Measurements from ENCODE around the gene EEF1B2. TPM values are rescaled to one million over a fixed set of nuclear protein-coding genes. Genes with fewer than 3 reads are reported as not detected.

The EEF1B2 gene
- total and polyA plus RNA-seq, 12 donors: 298 to 838 (median 419) TPM

DNA sequence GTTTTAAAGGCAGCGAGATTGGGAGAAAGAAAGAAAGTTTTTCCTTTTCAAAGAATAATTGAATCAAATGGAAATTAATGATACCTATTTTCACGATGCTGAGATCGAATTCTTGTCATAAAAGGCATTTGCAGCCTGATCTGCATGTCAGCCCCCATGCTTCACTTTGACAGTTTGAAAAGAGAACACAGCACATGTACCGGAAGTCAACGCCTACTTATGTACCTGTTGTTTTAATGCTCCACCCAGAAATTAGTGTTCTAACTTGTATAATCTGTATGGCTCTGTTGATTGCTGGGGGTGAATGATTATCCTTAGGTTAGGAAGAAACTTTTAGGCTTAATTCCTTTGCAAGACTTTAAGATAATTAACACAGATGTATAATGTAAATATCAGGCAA, 31.0 kb downstream of the EEF1B2 start:
- DNase-seq: no peak
- intact Hi-C loops (cut with DNase I): no loop called here
- no peak for TF ChIP-seq POLR2A (IDR thresholded peaks at IDR 0.05)
- TF ChIP-seq, protein P1, sequence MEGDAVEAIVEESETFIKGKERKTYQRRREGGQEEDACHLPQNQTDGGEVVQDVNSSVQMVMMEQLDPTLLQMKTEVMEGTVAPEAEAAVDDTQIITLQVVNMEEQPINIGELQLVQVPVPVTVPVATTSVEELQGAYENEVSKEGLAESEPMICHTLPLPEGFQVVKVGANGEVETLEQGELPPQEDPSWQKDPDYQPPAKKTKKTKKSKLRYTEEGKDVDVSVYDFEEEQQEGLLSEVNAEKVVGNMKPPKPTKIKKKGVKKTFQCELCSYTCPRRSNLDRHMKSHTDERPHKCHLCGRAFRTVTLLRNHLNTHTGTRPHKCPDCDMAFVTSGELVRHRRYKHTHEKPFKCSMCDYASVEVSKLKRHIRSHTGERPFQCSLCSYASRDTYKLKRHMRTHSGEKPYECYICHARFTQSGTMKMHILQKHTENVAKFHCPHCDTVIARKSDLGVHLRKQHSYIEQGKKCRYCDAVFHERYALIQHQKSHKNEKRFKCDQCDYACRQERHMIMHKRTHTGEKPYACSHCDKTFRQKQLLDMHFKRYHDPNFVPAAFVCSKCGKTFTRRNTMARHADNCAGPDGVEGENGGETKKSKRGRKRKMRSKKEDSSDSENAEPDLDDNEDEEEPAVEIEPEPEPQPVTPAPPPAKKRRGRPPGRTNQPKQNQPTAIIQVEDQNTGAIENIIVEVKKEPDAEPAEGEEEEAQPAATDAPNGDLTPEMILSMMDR (IDR thresholded peaks at IDR 0.05): no peak
- Histone ChIP-seq H3K27me3 (no peaks in the 10 kb centered on the region), H3K36me3 (replicated peaks in 1 of 2) (no peaks in the 10 kb centered on the region), H3K9me3 (replicated peaks in 1 of 3) (no peaks in the 10 kb centered on the region), H3K27ac (no peak overlapping the region), H3K4me1 (replicated peaks in 1 of 2) (no peaks in the 10 kb centered on the region), H3K4me3 (no peak overlapping the region)
- 83 to 94% (median 94%) methylated on average over 5 of the region's 5 CpGs for WGBS, 4 donors

DNA sequence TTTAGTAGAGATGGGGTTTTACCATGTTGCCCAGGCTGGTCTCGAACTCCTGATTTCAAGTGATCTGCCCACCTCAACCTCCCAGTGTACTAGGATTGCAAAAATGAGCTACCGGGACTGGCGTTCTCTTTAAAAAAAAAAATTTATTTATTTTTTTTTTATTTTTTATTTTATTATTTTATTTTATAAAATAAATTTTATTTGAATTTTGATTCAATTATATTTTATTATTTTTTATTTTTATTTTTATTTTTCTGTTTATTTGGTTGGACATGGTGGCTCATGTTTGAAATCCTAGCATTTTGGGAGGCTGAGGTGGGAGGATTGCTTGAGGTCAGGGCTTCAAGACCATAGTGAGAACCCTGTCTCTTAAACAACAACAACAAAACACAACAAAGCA, 32.5 kb downstream of the EEF1B2 start:
- no peak for TF ChIP-seq POLR2A (IDR thresholded peaks at IDR 0.05)
- TF ChIP-seq, protein P1 (IDR thresholded peaks at IDR 0.05): no peak
- H3K4me1 ChIP-seq (replicated peaks in 1 of 2): no peaks in the 10 kb centered on the region
- no peaks in the 10 kb centered on the region for H3K9me3 ChIP-seq (replicated peaks in 1 of 3)
- H3K27me3 ChIP-seq: no peaks in the 10 kb centered on the region
- no peak overlapping the region for H3K27ac ChIP-seq
- H3K4me3 ChIP-seq: no peak overlapping the region
- no peak for DNase-seq
- intact Hi-C loops (cut with DNase I): no loop called here
- no peaks in the 10 kb centered on the region for H3K36me3 ChIP-seq (replicated peaks in 1 of 2)
- 85 to 93% (median 91%) methylated on average over 3 of the region's 3 CpGs for WGBS, 4 donors

DNA sequence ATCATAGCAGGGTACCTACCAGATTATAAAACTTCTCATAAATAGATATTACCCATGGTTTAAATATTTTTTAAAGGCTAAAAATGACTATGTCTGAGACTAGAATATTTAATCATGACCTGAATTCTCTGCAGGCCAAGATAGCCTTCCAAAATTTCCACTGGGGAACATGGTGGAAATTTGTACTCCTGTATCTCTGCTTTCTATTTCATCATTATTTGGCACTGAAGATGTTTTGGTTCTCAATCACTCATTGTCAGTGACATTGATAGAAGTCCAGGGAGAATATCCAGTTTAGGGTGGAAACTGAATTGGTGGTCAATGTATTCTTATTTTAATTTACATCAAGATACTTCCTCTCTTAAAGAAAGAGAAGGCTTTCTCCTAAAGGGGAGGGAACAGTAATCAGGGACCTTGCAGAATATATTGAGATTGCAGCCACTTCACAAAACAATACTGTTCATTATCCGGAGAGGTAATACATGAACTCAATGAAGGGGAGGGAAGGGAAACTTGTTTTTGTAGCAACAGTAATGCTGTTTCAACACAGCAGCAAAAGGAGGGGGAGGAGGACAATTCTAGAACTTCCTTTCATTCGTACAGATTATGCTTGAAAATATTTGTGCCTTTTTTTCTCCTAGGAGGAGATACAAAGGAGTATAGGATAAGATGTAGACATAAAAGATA, 34.1 kb downstream of the EEF1B2 start:
- H3K4me3 ChIP-seq: no peak overlapping the region
- H3K9me3 ChIP-seq (replicated peaks in 1 of 3): no peaks in the 10 kb centered on the region
- H3K27ac ChIP-seq: no peak overlapping the region
- intact Hi-C loops (cut with DNase I): no loop called here
- no peaks in the 10 kb centered on the region for H3K36me3 ChIP-seq (replicated peaks in 1 of 2)
- 36 to 52% (median 41%) methylated on average over 2 of the region's 2 CpGs for WGBS, 4 donors
- no peaks in the 10 kb centered on the region for H3K27me3 ChIP-seq
- DNase-seq: no peak
- TF ChIP-seq POLR2A (IDR thresholded peaks at IDR 0.05): no peak
- TF ChIP-seq, protein P1 (IDR thresholded peaks at IDR 0.05): no peak
- no peaks in the 10 kb centered on the region for H3K4me1 ChIP-seq (replicated peaks in 1 of 2)

DNA sequence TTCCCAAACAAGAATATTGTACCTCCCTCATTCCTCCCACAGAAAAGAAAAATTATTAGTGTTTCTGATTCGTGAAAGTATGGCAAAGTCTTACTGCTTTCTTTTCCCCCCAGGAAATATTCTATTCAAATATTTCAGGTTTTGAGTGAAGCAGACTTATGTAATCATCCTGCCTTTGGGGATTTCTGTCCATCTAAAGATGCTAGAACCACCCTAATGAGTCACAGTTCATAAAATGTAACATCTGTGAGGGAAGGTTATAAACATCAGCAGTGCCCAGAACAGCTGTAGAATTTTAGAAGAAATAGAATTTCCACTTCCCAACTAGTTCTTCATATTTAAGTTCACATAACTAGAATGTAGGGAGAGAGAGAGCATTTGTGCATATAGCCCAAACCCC, 39.0 kb downstream of the EEF1B2 start:
- no peak for DNase-seq
- no peak overlapping the region for H3K4me3 ChIP-seq
- H3K27ac ChIP-seq: no peak overlapping the region
- H3K4me1 ChIP-seq (replicated peaks in 1 of 2): peaks cover 15 to 18% of the 10 kb centered on the region in 2 donors
- no peaks in the 10 kb centered on the region for H3K36me3 ChIP-seq (replicated peaks in 1 of 2)
- intact Hi-C loops (cut with DNase I): no loop called here
- TF ChIP-seq, protein P1 (IDR thresholded peaks at IDR 0.05): no peak
- no peak for TF ChIP-seq POLR2A (IDR thresholded peaks at IDR 0.05)
- H3K9me3 ChIP-seq (replicated peaks in 1 of 3): no peaks in the 10 kb centered on the region
- 64 to 86% (median 77%) methylated on average over 1 of the region's 1 CpG for WGBS, 4 donors
- no peaks in the 10 kb centered on the region for H3K27me3 ChIP-seq

All from adrenal gland (tissue), 12 donors.